K562 (cell line): Measurements from ENCODE around the gene ITGAL. TPM values are rescaled to one million over a fixed set of nuclear protein-coding genes. Genes with fewer than 3 reads are reported as not detected.
A peak's percentile ranks its signal among the peaks of the same experiment; 100 is the strongest.

Experiments used
- BHLHE40 ChIP-seq: IDR thresholded peaks from 2 replicates; pipeline ENCODE4 v1.6.1; 2011; ENCODE audit warnings: low read length, improper control_type of control experiment
- ETV6 ChIP-seq, 3 experiments: fragments of 150-350 bp in 1 of 3; sonication (generic) in 1 of 3; formaldehyde crosslinking in 1 of 3; IDR thresholded peaks; 2 replicates each; pipeline versions ENCODE4 v1.6.1 to v1.8.0; 2014 to 2022; ENCODE audit warnings: borderline replicate concordance in 2 of 3, low read depth in 2 of 3, antibody characterized with exemption in 1 of 3, low read length in 1 of 3, mild to moderate bottlenecking in 1 of 3, missing genetic modification reagents in 1 of 3
- KDM4B ChIP-seq, 2 experiments: fragments of 450-650 bp in 1 of 2; sonication (generic) in 1 of 2; IDR thresholded peaks; 2 replicates each; pipeline ENCODE4 v1.6.1; 2016 to 2017; ENCODE audit warnings: borderline replicate concordance in 2 of 2, antibody characterized with exemption in 1 of 2, low read depth in 1 of 2, mild to moderate bottlenecking in 1 of 2
- MBD1 ChIP-seq: fragments of 250-450 bp; sonication (Bioruptor Pico); IDR thresholded peaks from 2 replicates; pipeline ENCODE4 v1.8.0; 2022; ENCODE audit warnings: inconsistent platforms
- NCOA4 ChIP-seq: fragments of 450-650 bp; IDR thresholded peaks from 2 replicates; pipeline ENCODE4 v1.6.1; 2018; ENCODE audit warnings: mild to moderate bottlenecking; ENCODE audit not compliant: partially characterized antibody
- NCOR1 ChIP-seq: fragments of 450-650 bp; IDR thresholded peaks from 2 replicates; pipeline ENCODE4 v1.6.1; 2016; ENCODE audit warnings: mild to moderate bottlenecking, moderate library complexity
- RBM25 ChIP-seq: fragments of 200-400 bp; formaldehyde crosslinking; IDR thresholded peaks from 2 replicates; pipeline ENCODE4 v1.6.1; 2018; ENCODE audit warnings: low read length, low read depth, moderate library complexity; ENCODE audit not compliant: severe bottlenecking
- SMARCB1 ChIP-seq: IDR thresholded peaks from 2 replicates; pipeline ENCODE4 v1.6.1; 2011; ENCODE audit warnings: improper control_type of control experiment, low read depth; ENCODE audit not compliant: insufficient read length
- U2AF1 ChIP-seq: fragments of 200-400 bp; formaldehyde crosslinking; optimal IDR thresholded peaks from 2 replicates; pipeline ENCODE3; 2017; ENCODE audit warnings: mild to moderate bottlenecking, low read depth, low read length, moderate library complexity
- VEZF1 ChIP-seq: fragments of 200-800 bp; sonication (Bioruptor generic); IDR thresholded peaks from 2 replicates; pipeline ENCODE4 v1.6.1; 2017; ENCODE audit warnings: missing genetic modification characterization, missing compliant biosample characterization
- ZFPM2 ChIP-seq: fragments of 250-450 bp; sonication (Bioruptor Pico); IDR thresholded peaks from 2 replicates; pipeline ENCODE4 v1.5.1; 2022; ENCODE audit warnings: mild to moderate bottlenecking
- ZNF253 ChIP-seq: fragments of 250-450 bp; sonication (Bioruptor Pico); conservative IDR thresholded peaks from 2 replicates; pipeline ENCODE4 v1.6.1; 2021; ENCODE audit warnings: mild to moderate bottlenecking
- ZNF263 ChIP-seq: sonication (generic); formaldehyde crosslinking; IDR thresholded peaks from 2 replicates; pipeline ENCODE4 v1.8.0; 2022; ENCODE audit warnings: mild to moderate bottlenecking, missing genetic modification reagents, borderline replicate concordance
- ZNF41 ChIP-seq: fragments of 250-450 bp; sonication (Bioruptor Pico); conservative IDR thresholded peaks from 2 replicates; pipeline ENCODE4 v1.4.0; 2020; ENCODE audit warnings: mild to moderate bottlenecking
- ZNF699 ChIP-seq: fragments of 250-450 bp; sonication (Bioruptor Pico); IDR thresholded peaks from 2 replicates; pipeline ENCODE4 v1.8.0; 2021; ENCODE audit warnings: mild to moderate bottlenecking, moderate library complexity; ENCODE audit not compliant: insufficient replicate concordance
- polyA plus RNA-seq, 8 experiments: library from polyadenylated mRNA; depleted of rRNA in 4 of 8; stranded (reverse) in 5 of 8; unstranded in 3 of 8; fragments of >200 nt; fragmentation: Nextera tagmentation in 2 of 8; fragmentation: Illumina TruSeq in 1 of 8; extraction: Ambion mirVana in 2 of 8; extraction: Trizol in 1 of 8; gene quantifications; 2 replicates each; pipeline versions ENCODE4 v1.2.1 to v1.2.3, GENCODE V29; 2011 to 2014; ENCODE audit warnings: inconsistent platforms in 1 of 8, missing spikeins in 1 of 8
- total RNA-seq, 7 experiments: library from RNA; depleted of rRNA in 6 of 7; stranded (reverse); fragments of >200 nt in 6 of 7; fragmentation: Illumina TruSeq in 2 of 7; extraction: Trizol in 2 of 7; gene quantifications; 2 replicates each; pipeline versions ENCODE4 v1.2.1 to v1.2.3, GENCODE V29; 2011 to 2021; ENCODE audit warnings: low replicate concordance in 1 of 7
- TF ChIP-seq, protein P1 (sequence below): fragments of 250-450 bp; sonication (Bioruptor Pico); IDR thresholded peaks from 2 replicates; pipeline ENCODE4 v1.4.0; 2020; ENCODE audit warnings: mild to moderate bottlenecking, moderate library complexity
- TF ChIP-seq, protein P2 (sequence below): fragments of 250-450 bp; sonication (Bioruptor Pico); IDR thresholded peaks from 2 replicates; pipeline ENCODE4 v1.8.0; 2021; ENCODE audit warnings: moderate library complexity, mild to moderate bottlenecking, inconsistent platforms

ITGAL gene
- total and polyA plus RNA-seq, 9 of the 15 experiments (the other 6 are each of a cell fraction or from before 2014, with no cell fraction given): 0.01 to 0.53 TPM; not detected in 7

DNA sequence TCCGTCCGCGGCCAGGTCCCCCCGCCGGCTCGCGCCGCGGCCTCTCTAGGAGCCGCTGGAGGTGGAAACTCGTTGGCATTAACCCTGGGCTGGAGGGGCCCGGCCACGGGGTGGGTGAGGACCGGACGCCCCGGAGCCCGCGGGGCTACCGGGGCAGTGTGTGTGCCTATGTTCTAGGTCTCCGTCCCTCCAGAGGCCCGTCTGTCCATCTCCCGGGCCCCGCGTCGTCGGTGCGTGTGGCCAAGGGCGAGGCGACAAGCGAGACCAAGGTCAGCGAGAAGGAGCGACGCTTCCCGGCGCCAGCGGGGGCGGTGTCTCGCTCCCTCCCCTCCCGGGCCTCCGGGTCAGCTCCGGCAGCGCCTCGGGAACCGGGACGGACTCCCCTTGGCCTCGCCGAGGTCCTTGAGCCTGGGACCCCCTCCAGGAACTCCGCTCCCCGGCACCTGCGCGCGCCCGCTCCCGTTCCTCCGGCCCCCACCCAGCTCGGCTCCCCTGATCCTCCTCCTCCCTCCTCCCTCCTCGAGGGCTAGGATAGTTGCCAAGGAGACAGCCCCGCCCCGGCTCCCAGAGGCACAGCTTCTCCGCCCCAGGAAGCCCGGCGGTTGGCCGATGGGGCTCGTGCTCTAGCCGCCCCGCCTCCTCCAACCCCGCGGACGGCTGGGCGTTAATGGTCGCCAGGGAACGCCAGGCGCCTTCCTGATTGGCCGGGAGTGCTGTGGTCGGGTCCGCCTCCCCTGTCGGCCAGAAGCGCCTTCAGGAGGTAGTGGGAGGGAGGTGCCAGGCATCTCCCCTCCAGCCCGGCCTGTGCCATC lies 54.5 kb downstream of the ITGAL start (continued):
- TF ChIP-seq KDM4B (IDR thresholded peaks at IDR 0.05; ENCODE audit: borderline replicate concordance in 2 of 2, low read depth in 1 of 2): peak in 1 of 2 experiments; percentile 38; a peak in 1 of 4 replicates
- peak; percentile 92 for TF ChIP-seq U2AF1
- peak; percentile 83 for TF ChIP-seq BHLHE40
- TF ChIP-seq, protein P1, sequence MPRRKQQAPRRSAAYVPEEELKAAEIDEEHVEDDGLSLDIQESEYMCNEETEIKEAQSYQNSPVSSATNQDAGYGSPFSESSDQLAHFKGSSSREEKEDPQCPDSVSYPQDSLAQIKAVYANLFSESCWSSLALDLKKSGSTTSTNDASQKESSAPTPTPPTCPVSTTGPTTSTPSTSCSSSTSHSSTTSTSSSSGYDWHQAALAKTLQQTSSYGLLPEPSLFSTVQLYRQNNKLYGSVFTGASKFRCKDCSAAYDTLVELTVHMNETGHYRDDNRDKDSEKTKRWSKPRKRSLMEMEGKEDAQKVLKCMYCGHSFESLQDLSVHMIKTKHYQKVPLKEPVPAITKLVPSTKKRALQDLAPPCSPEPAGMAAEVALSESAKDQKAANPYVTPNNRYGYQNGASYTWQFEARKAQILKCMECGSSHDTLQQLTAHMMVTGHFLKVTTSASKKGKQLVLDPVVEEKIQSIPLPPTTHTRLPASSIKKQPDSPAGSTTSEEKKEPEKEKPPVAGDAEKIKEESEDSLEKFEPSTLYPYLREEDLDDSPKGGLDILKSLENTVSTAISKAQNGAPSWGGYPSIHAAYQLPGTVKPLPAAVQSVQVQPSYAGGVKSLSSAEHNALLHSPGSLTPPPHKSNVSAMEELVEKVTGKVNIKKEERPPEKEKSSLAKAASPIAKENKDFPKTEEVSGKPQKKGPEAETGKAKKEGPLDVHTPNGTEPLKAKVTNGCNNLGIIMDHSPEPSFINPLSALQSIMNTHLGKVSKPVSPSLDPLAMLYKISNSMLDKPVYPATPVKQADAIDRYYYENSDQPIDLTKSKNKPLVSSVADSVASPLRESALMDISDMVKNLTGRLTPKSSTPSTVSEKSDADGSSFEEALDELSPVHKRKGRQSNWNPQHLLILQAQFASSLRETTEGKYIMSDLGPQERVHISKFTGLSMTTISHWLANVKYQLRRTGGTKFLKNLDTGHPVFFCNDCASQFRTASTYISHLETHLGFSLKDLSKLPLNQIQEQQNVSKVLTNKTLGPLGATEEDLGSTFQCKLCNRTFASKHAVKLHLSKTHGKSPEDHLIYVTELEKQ (CRISPR knock-in tag): no peak
- no peak for TF ChIP-seq MBD1
- TF ChIP-seq ETV6 (IDR thresholded peaks at IDR 0.05; ENCODE audit: borderline replicate concordance in 1 of 2, low read depth in 2 of 2, low read length in 1 of 2): no peak
- no peak for TF ChIP-seq ETV6 (CRISPR knock-in tag; IDR thresholded peaks at IDR 0.05; ENCODE audit: borderline replicate concordance)
- no peak for TF ChIP-seq ZNF253
- no peak for TF ChIP-seq ZNF699 (CRISPR knock-in tag)
- no peak for TF ChIP-seq SMARCB1
- peak; percentile 100 for TF ChIP-seq ZNF263 (CRISPR knock-in tag)
- TF ChIP-seq NCOA4: no peak
- no peak for TF ChIP-seq ZNF41 (CRISPR knock-in tag)
- peak; percentile 96 for TF ChIP-seq VEZF1
- TF ChIP-seq, protein P2, sequence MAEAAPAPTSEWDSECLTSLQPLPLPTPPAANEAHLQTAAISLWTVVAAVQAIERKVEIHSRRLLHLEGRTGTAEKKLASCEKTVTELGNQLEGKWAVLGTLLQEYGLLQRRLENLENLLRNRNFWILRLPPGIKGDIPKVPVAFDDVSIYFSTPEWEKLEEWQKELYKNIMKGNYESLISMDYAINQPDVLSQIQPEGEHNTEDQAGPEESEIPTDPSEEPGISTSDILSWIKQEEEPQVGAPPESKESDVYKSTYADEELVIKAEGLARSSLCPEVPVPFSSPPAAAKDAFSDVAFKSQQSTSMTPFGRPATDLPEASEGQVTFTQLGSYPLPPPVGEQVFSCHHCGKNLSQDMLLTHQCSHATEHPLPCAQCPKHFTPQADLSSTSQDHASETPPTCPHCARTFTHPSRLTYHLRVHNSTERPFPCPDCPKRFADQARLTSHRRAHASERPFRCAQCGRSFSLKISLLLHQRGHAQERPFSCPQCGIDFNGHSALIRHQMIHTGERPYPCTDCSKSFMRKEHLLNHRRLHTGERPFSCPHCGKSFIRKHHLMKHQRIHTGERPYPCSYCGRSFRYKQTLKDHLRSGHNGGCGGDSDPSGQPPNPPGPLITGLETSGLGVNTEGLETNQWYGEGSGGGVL (CRISPR knock-in tag): no peak
- 0 out of 2 replicates have a peak, but pooled peaks have one; percentile 64 for TF ChIP-seq ZFPM2 (CRISPR knock-in tag)
- TF ChIP-seq RBM25: peak; percentile 45
- no peak for TF ChIP-seq NCOR1
